H1 (cell line): ENCODE measurements around the gene SLC15A4.

Experiments
- CEBPB ChIP-seq: IDR thresholded peaks from 2 replicates; pipeline ENCODE4 v1.6.1; 2012; ENCODE audit warnings: low read depth, low read length
- POLR2A ChIP-seq, 2 experiments: IDR thresholded peaks; 1 replicate in 1 of 2; 2 replicates in 1 of 2; pipeline ENCODE4 v1.6.1; 2011; ENCODE audit warnings: low read depth in 2 of 2, low read length in 2 of 2, mild to moderate bottlenecking in 2 of 2; ENCODE audit errors: control extremely low read depth in 1 of 2
- SP2 ChIP-seq: IDR thresholded peaks from 2 replicates; pipeline ENCODE4 v1.6.1; 2012; ENCODE audit warnings: mild to moderate bottlenecking, low read length, inconsistent platforms

DNA sequence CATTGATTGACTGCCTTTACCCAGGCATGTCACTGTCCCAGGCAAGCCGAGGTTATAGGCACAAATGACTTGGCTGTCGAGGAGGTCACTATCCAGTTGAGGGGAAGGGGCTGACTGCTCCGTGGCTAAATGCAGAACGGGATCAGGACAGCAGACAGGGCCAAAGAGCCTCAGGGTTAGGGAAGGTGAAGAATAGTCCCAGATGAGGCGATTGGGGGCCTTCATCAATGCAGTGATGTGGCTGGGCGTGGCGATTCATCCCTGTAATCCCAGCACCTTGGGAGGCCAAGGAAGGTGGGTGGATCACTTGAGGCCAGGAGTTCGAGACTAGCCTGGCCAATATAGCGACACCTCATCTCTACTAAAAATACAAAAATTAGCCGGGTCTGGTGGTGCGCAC lies 18.8 kb upstream of the SLC15A4 start:
- TF ChIP-seq CEBPB (no peak), POLR2A (IDR thresholded peaks at IDR 0.05; ENCODE audit: control extremely low read depth in 1 of 2, low read depth in 2 of 2, low read length in 2 of 2) (no peak), SP2 (no peak)
